Effector CD8-positive, alpha-beta T cell (primary cell): Measurements from ENCODE around the gene DHX32.
"Not testable (repeated sequence)": the region's sequence is repeated elsewhere in the genome, so short reads cannot be mapped to it uniquely, and the experiment has no call there.

ENCODE experiments used
- DNase-seq: peaks from one replicate; lab custom pipeline; 2025; lab: John Stamatoyannopoulos, UW
- total RNA-seq, 4 experiments: gene quantifications; one replicate each; lab custom pipeline; 2026; lab: John Stamatoyannopoulos, UW

DHX32 gene, protein sequence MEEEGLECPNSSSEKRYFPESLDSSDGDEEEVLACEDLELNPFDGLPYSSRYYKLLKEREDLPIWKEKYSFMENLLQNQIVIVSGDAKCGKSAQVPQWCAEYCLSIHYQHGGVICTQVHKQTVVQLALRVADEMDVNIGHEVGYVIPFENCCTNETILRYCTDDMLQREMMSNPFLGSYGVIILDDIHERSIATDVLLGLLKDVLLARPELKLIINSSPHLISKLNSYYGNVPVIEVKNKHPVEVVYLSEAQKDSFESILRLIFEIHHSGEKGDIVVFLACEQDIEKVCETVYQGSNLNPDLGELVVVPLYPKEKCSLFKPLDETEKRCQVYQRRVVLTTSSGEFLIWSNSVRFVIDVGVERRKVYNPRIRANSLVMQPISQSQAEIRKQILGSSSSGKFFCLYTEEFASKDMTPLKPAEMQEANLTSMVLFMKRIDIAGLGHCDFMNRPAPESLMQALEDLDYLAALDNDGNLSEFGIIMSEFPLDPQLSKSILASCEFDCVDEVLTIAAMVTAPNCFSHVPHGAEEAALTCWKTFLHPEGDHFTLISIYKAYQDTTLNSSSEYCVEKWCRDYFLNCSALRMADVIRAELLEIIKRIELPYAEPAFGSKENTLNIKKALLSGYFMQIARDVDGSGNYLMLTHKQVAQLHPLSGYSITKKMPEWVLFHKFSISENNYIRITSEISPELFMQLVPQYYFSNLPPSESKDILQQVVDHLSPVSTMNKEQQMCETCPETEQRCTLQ
- total RNA-seq, result 8.8 to 19.4 (median 11.6) reads per million in 4 experiments

DNA sequence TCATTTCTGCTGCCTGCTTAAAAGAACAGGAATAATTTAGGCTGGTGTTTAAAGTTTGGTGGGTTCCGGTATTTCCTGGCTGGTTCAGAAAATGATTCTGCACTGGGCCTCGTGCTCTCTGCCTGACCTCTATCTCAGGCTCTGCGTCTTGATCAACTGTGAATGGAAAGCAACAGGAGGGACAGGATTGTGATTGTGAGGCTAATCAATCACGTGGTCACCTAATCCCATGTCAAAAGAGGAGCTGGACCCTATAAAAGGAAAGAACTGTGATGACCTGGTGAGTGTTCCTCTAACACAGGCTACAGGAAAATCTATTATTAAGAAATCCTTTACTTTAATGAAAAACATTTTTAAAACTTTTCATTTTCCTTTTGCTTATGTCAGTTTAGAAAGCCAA, at the start of gene DHX32:
Gene DHX32 (minus strand): TSS at position 101 of the 400 bp plus-strand sequence. CDS start 468 bp downstream, outside the sequence.
- no peak for DNase-seq

- no peak for DNase-seq
These were observed 48.5 kb upstream of the DHX32 start for GRCh38 chr10:125929618-125930017.

DNA sequence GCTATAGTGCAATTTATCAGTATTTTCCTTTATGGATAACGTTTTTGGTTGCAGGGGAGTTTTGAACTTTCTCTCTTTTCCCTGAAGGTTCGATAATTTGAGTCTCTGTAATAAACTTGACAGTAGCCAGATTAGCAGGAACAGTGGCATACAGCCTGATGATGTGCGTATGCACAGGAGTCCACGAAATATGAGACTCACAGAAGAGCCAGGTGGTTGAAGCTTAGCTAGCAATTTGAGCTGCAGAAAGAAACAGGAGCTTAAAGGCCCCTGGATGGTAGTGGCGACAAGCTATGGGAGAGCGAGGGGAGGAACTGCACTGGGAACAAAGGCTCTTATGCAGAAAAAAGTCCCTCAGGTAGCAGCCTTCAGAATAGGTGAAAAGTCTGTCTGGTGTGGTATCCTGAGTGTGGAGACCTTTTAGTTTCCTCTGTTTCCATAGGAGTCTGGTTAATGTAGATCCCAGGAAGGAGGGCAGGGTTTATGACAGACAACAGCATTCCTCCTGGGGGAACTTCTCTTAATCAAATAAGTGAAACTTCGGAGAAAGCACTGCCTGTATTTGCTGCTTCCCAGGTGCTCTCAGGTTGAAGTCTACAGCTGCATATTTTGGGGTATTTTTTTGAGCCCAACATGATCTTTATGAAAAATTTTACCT, 48.0 kb upstream of the DHX32 start:
- no peak for DNase-seq

DNA sequence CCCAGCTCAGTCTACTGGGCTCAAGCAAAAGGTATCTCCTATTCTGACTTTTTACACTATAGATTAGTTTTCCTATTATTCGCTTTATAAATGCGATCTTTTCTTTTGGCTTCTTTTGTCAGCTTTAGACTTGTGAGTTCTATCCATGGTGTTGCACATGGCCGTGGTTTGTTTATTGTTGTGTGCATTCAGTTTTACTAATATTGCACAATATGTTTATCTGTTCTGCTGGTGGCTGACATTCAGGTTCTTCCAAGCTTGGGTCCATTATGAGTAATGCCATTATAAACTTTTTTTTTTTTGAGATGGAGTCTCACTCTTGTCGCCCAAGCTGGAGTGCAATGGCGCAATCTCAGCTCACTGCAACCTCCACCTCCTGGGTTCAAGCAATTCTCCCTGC, 46.2 kb upstream of the DHX32 start:
- not testable (repeated sequence) for DNase-seq

DNA sequence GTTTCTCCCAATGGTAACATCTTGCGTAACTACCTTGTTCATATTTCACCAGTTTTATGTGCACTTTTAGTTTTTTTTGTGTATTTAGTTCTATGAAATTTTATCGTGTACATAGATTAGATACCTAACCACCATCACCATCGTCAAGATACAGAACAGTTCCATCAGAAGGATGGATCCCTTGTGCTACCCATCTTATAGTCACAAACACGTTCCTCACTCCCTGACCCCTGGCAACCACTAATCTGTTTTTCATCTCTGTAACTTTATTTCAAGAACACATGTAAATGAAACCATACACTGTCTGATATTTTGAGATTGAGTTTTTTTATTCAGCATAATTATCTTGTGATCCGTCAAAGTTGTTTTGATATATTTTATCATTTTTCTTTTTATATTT, 45.2 kb upstream of the DHX32 start:
- no peak for DNase-seq

- DNase-seq, result no peak
These were observed 44.3 kb upstream of the DHX32 start for GRCh38 chr10:125925262-125925834.

DNA sequence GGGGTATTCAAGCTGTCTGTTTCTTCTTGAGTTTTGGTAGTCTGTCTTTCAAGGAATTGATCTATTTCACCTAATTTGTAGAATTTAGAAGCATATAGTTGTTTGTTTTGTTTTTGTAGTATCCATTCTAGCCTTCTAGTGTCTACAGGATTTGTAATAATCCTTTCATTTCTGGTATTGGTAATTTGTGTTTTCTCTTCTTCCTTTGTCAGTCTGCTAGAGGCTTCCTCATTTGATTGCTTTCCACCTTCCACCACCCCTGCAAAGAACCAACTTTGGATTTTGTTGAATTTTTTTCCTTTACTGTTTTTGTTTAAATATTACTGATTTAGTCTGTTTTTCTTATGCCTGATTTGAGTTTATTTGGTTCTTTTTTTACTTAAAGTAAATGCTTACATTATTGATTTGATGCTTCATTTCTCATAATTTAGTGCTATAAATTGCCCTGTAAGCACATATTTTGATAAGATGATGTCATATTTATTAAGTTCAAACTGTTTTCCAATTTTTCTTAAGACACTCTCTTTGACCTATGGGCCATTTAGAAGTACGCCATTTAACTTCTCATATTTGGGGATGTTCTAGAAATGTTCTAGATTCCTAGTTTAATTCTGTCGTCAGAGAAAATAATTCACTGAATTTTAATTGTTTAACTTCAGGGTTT, 40.7 kb upstream of the DHX32 start:
- not testable (repeated sequence) for DNase-seq

GRCh38 chr10:125917704-125918361, 36.7 kb upstream of the DHX32 start:
- DNase-seq, result not testable (repeated sequence)

GRCh38 chr10:125916977-125917376, 35.9 kb upstream of the DHX32 start:
- DNase-seq, result no peak

GRCh38 chr10:125913277-125913676, 32.2 kb upstream of the DHX32 start:
- DNase-seq, result not testable (repeated sequence)

DNA sequence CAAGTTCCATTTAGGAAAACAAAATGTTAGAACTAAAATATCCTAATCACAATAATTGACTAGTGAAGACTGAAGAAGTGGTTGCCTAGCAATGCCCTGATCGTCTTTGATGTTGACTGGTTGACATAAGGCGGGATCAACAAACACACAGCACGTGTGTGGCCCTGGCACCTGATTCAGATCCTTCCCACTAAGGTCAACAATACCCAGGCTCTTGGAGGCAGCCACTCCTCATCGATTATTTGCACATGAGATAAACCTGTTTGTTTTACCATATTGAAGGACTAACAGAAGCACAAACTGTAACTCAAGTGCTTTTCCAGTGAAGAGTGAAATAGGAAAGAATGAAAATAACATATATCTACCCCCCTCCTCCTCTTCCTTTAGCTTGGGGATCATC, 30.9 kb upstream of the DHX32 start:
- no peak for DNase-seq

GRCh38 chr10:125911145-125911544, 30.1 kb upstream of the DHX32 start:
- no peak for DNase-seq

DNA sequence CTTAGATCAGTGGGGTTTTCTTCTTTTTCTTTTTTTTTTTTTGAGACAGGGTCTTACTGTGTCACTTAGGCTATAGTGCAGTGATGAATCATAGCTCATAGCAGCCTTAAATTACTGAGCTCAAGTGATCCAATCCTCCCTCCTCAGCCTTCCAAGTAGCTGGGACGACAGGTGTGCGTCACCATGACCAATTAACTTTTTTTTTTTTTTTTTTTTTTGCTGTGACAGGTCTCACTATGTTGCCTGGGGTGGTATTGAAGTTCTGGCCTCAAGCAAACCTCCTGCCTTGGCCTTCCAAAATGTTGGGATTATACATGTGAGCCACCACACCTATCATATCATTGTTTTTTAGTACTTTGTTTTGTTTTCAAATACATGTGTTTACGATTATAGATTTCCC, 28.4 kb upstream of the DHX32 start:
- not testable (repeated sequence) for DNase-seq

DNA sequence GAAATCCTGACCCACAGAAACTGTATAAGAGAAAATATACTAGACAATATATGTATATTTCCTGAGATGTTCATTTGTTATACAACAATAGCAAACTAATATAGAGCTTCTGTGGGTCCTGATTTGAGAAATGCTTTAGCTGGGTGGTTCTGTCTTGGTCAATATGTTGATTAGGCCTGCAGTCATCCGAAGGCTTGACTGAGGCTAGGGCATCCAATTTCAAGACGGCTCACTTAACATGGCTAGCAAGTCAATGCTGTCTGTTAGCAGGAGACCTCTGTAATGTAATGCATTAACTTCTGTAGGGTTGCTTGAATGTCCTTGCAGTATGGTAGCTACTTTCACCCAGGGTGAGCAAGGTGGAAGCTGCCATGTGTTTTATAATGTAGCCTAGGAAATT, 27.7 kb upstream of the DHX32 start:
- DNase-seq, result not testable (repeated sequence)

GRCh38 chr10:125907598-125907997, 26.5 kb upstream of the DHX32 start:
- not testable (repeated sequence) for DNase-seq

- DNase-seq, result not testable (repeated sequence)
These were observed 24.2 kb upstream of the DHX32 start for GRCh38 chr10:125905069-125905994.

- DNase-seq, result not testable (repeated sequence)
These were observed 22.1 kb upstream of the DHX32 start for GRCh38 chr10:125903135-125903640.

- not testable (repeated sequence) for DNase-seq
These were observed 19.9 kb upstream of the DHX32 start for GRCh38 chr10:125900963-125901362.

DNA sequence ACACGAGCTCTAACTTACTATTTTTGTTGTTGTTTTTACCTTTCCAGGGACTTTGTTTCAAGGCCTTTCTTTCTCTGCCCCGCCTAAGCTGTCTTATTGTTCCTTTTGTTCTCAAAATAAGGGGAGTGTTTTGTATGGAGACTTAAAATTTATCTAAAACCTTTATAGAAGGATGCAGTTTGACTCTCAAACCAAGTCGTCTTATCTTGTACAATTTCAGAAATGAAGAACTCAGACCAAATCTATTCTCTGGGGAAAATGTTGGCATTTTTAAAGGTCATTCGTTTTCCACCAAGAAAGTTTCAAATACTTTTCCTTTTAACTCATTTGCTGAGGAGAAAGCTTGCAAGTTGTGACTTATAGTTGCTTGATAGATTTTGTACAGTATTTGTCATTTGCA, 16.2 kb upstream of the DHX32 start:
- not testable (repeated sequence) for DNase-seq
